Vagina (tissue), 2 donors: Measurements from ENCODE around the gene ARID4B.

ENCODE experiments used
- CTCF ChIP-seq, 3 experiments: fragments of 450-650 bp in 2 of 3; fragments of 200-600 bp in 1 of 3; sonication (generic) in 1 of 3; IDR thresholded peaks; one replicate each; pipeline ENCODE4 v1.5.1; 2017 to 2019; ENCODE audit warnings: antibody characterized with exemption in 3 of 3, mild to moderate bottlenecking in 2 of 3, moderate library complexity in 2 of 3
- POLR2A ChIP-seq, 2 donors: fragments of 450-650 bp; IDR thresholded peaks; one replicate each; pipeline ENCODE4 v1.6.1; 2017; ENCODE audit warnings: antibody characterized with exemption in 2 of 2, mild to moderate bottlenecking in 2 of 2, moderate library complexity in 2 of 2
- POLR2AphosphoS5 ChIP-seq, 2 donors: sonication (generic); formaldehyde crosslinking; IDR thresholded peaks; one replicate each; pipeline ENCODE4 v1.9.0; 2017; ENCODE audit warnings: antibody characterized with exemption in 2 of 2, mild to moderate bottlenecking in 2 of 2, low read depth in 1 of 2; ENCODE audit not compliant: insufficient read depth in 1 of 2

GRCh38 chr1:235292790-235293189, 35.2 kb downstream of the ARID4B start:
- TF ChIP-seq CTCF (IDR thresholded peaks at IDR 0.05): no peak
- no peak for TF ChIP-seq POLR2A (IDR thresholded peaks at IDR 0.05)
- TF ChIP-seq POLR2AphosphoS5 (IDR thresholded peaks at IDR 0.05; ENCODE audit: insufficient read depth in 1 of 2, low read depth in 1 of 2): no peak
